HG02798 (cell line): ENCODE measurements around the gene RCAN1.
"Not testable (repeated sequence)": the region's sequence is repeated elsewhere in the genome, so short reads cannot be mapped to it uniquely, and the experiment has no call there.

Source experiments
- ATAC-seq: cut with Tn5 transposase; IDR thresholded peaks from one replicate; pipeline ENCODE4 v1.9.1; 2021; ENCODE audit warnings: mild to moderate bottlenecking; ENCODE audit not compliant: unreplicated experiment, poor library complexity

Gene RCAN1

GRCh38 chr21:34574601-34575529 lies 40.0 kb downstream of the RCAN1 start:
- no peak for ATAC-seq

- no peak for ATAC-seq
Observed at GRCh38 chr21:34571994-34572393, 42.9 kb downstream of the RCAN1 start.

GRCh38 chr21:34570313-34570712 lies 44.6 kb downstream of the RCAN1 start:
- no peak for ATAC-seq

- no peak for ATAC-seq
Observed at GRCh38 chr21:34569381-34569979, 45.4 kb downstream of the RCAN1 start.

- ATAC-seq = not testable (repeated sequence)
Observed at GRCh38 chr21:34568801-34569200, 46.1 kb downstream of the RCAN1 start.

GRCh38 chr21:34567604-34568155 lies 47.2 kb downstream of the RCAN1 start:
- no peak for ATAC-seq

GRCh38 chr21:34565238-34565637 lies 49.7 kb downstream of the RCAN1 start:
- no peak for ATAC-seq

GRCh38 chr21:34563370-34563769 lies 51.5 kb downstream of the RCAN1 start:
- not testable (repeated sequence) for ATAC-seq

- no peak for ATAC-seq
Observed at GRCh38 chr21:34561806-34562205, 53.1 kb downstream of the RCAN1 start.

- no peak for ATAC-seq
Observed at GRCh38 chr21:34560609-34561008, 54.3 kb downstream of the RCAN1 start.

GRCh38 chr21:34560021-34560420 lies 54.9 kb downstream of the RCAN1 start:
- no peak for ATAC-seq

- ATAC-seq = no peak
Observed at GRCh38 chr21:34559089-34559631, 55.8 kb downstream of the RCAN1 start.

- no peak for ATAC-seq
Observed at GRCh38 chr21:34558166-34558565, 56.7 kb downstream of the RCAN1 start.

- ATAC-seq = no peak
Observed at GRCh38 chr21:34557261-34557660, 57.7 kb downstream of the RCAN1 start.

GRCh38 chr21:34554670-34555069 lies 60.2 kb downstream of the RCAN1 start:
- not testable (repeated sequence) for ATAC-seq

GRCh38 chr21:34554227-34554626 lies 60.7 kb downstream of the RCAN1 start:
- ATAC-seq = no peak

GRCh38 chr21:34553151-34553952 lies 61.6 kb downstream of the RCAN1 start:
- ATAC-seq = no peak

- no peak for ATAC-seq
Observed at GRCh38 chr21:34552360-34553098, 62.4 kb downstream of the RCAN1 start.

GRCh38 chr21:34550182-34550799 lies 64.6 kb downstream of the RCAN1 start:
- ATAC-seq = no peak
